Transverse colon (tissue), 3 donors: ENCODE results near the gene NFILZ.

Source experiments
- CTCF ChIP-seq, 5 experiments: fragments of 200-600 bp in 3 of 5; fragments of 450-650 bp in 2 of 5; sonication (generic) in 3 of 5; IDR thresholded peaks; 1 replicate in 2 of 5; 2 replicates in 3 of 5; pipeline ENCODE4 v1.5.1; 2016 to 2017; ENCODE audit warnings: antibody characterized with exemption in 5 of 5, inconsistent platforms in 3 of 5, mild to moderate bottlenecking in 2 of 5, moderate library complexity in 1 of 5
- POLR2A ChIP-seq: fragments of 450-650 bp; IDR thresholded peaks from one replicate; pipeline ENCODE4 v1.6.1; 2016; ENCODE audit warnings: antibody characterized with exemption, mild to moderate bottlenecking, moderate library complexity

GRCh38 chr19:8642561-8642960 lies 12.1 kb downstream of the NFILZ start:
- TF ChIP-seq CTCF (IDR thresholded peaks at IDR 0.05): no peak
- TF ChIP-seq POLR2A: no peak
